ENCODE results near the gene FBXO2. TPM values are rescaled to one million over a fixed set of nuclear protein-coding genes. Genes with fewer than 3 reads are reported as not detected.

FBXO2 gene
- total and polyA plus RNA-seq, 9 of the 15 experiments (the other 6 are each of a cell fraction or from before 2014, with no cell fraction given) = 0.04 to 1.9 (median 0.27) TPM

- TF ChIP-seq FOXP4 (CRISPR knock-in tag; IDR thresholded peaks at IDR 0.05; ENCODE audit: borderline replicate concordance) = no peak
- TF ChIP-seq ZEB2 (IDR thresholded peaks at IDR 0.05) = peak; percentile 47; the same call in 1 of the 2 replicates
- TF ChIP-seq NFXL1 (CRISPR knock-in tag; IDR thresholded peaks at IDR 0.05) = no peak
- no peak for TF ChIP-seq ATF6 (CRISPR knock-in tag; IDR thresholded peaks at IDR 0.05)
- no peak for TF ChIP-seq ZNF699 (CRISPR knock-in tag; IDR thresholded peaks at IDR 0.05; ENCODE audit: insufficient replicate concordance)
- no peak for TF ChIP-seq ZNF232 (CRISPR knock-in tag; IDR thresholded peaks at IDR 0.05)
- no peak for TF ChIP-seq TFAM (CRISPR knock-in tag; conservative IDR thresholded peaks at IDR 0.05)
- TF ChIP-seq GATAD2B (IDR thresholded peaks at IDR 0.05; ENCODE audit: borderline replicate concordance) = peak; percentile 51; the same call in 1 of the 2 replicates
- no peak for TF ChIP-seq NFIX (CRISPR knock-in tag; IDR thresholded peaks at IDR 0.05; ENCODE audit: low read depth)
- TF ChIP-seq, protein P1, sequence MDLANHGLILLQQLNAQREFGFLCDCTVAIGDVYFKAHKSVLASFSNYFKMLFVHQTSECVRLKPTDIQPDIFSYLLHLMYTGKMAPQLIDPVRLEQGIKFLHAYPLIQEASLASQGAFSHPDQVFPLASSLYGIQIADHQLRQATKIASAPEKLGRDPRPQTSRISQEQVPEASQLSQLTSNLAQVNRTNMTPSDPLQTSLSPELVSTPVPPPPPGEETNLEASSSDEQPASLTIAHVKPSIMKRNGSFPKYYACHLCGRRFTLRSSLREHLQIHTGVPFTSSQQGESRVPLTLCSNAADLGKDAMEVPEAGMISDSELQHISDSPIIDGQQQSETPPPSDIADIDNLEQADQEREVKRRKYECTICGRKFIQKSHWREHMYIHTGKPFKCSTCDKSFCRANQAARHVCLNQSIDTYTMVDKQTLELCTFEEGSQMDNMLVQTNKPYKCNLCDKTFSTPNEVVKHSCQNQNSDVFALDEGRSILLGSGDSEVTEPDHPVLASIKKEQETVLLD (IDR thresholded peaks at IDR 0.05) = peak; percentile 51; the same call in 1 of the 2 replicates
- no peak for TF ChIP-seq HEY1 (CRISPR knock-in tag; IDR thresholded peaks at IDR 0.05; ENCODE audit: borderline replicate concordance)
- peak; percentile 93 for TF ChIP-seq CCNT2 (IDR thresholded peaks at IDR 0.05; ENCODE audit: borderline replicate concordance, extremely low read depth, insufficient read length, low read depth, low read length)
- TF ChIP-seq CBX2 (IDR thresholded peaks at IDR 0.05; ENCODE audit: insufficient read depth, low read length, poor library complexity, severe bottlenecking) = no peak
- no peak for TF ChIP-seq MBD2 (IDR thresholded peaks at IDR 0.05; ENCODE audit: borderline replicate concordance, low read depth)
- no peak for TF ChIP-seq TAF9B (IDR thresholded peaks at IDR 0.05; ENCODE audit: partially characterized antibody)
- TF ChIP-seq KDM1A (IDR thresholded peaks at IDR 0.05) = peak; percentile 79 to 82
Measured at GRCh38 chr1:11671544-11672286, 17.5 kb upstream of the FBXO2 start (continued).

All from K562 (cell line).